Measurements from ENCODE around the gene TANGO2. TPM values are rescaled to one million over a fixed set of nuclear protein-coding genes. Genes with fewer than 3 reads are reported as not detected.

Gene TANGO2
- total and polyA plus RNA-seq, 10 of the 15 experiments (the other 5 are each of a cell fraction or from before 2014, with no cell fraction given), result 4.0 to 24.8 (median 20.9) TPM

DNA sequence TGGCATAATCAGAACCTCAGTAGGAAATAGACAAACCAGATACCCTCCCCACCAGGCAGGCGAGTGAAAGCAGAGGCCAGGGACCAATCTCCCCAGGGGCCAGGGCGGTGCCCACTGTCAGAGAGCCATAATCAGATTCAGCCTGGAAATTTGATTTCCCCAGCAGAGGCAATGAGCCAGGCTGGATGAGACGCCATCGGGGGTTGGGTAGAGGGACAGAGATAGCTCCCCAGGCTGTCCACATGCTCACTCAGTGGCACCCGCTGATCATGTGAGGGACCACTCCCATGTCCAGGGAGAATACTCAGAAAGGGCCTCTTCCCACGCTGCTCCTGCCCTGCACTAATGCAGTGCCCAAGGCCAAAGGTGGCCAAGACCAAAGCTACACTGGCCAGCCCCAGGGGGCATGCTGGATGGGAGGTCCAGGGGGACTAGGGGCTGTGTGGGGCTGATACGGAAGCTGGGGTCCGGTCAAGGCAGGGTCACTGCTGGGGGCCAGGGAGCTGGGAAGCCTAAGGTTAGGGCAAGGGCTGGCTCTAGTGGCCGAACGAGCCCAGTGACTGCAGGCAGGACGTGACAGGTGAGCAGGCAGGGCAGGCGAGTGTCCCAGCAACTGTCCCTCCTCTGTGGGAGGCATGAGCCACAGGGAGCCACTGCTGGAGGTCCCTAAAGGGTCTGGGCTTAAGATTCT lies 24.1 kb upstream of the TANGO2 start:
- Histone ChIP-seq H3K9ac (ENCODE audit: control insufficient read depth, insufficient read depth, low read length) (no peak overlapping the region), H3K9me3 (replicated peaks; ENCODE audit: control insufficient read depth, insufficient read depth, low read length) (no peaks in the 10 kb centered on the region; the same call in 2 of the 3 replicates), H3K27me3 (replicated peaks in 1 of 2; ENCODE audit: control insufficient read depth in 2 of 2, insufficient read depth in 2 of 2, low read length in 1 of 2) (peaks cover 0 to 2% of the 10 kb centered on the region in 2 experiments; a peak in 3 of 4 replicates), H3K4me2 (ENCODE audit: control insufficient read depth, insufficient read depth) (no peak overlapping the region), H3K4me3 (no peak overlapping the region), H3K4me1 (ENCODE audit: control insufficient read depth, insufficient read depth, low read length) (no peaks in the 10 kb centered on the region), H3K27ac (ENCODE audit: control insufficient read depth, insufficient read depth) (no peak overlapping the region), H3K36me3 (ENCODE audit: control insufficient read depth in 2 of 2, insufficient read depth in 2 of 2, low read length in 1 of 2) (no peaks in the 10 kb centered on the region), H4K20me1 (ENCODE audit: control insufficient read depth, insufficient read depth) (no peaks in the 10 kb centered on the region), H3K79me2 (ENCODE audit: control insufficient read depth, insufficient read depth, low read length) (no peaks in the 10 kb centered on the region), H2AFZ (ENCODE audit: control insufficient read depth, low read depth, low read length) (no peak overlapping the region)
- TF ChIP-seq NRF1 (conservative IDR thresholded peaks at IDR 0.05; ENCODE audit: low read depth, low read length) (no peak), MEF2A (IDR thresholded peaks at IDR 0.05; ENCODE audit: insufficient read depth, low read depth, low read length) (no peak), JUND (IDR thresholded peaks at IDR 0.05; ENCODE audit: low read depth, low read length) (no peak), SP1 (IDR thresholded peaks at IDR 0.05; ENCODE audit: low read depth, low read length) (no peak), ATF7 (IDR thresholded peaks at IDR 0.05; ENCODE audit: low read depth) (no peak), POLR2A (IDR thresholded peaks at IDR 0.05; ENCODE audit: low read depth, low read length) (no peak), RAD21 (IDR thresholded peaks at IDR 0.05; ENCODE audit: insufficient read depth, low read depth, low read length) (no peak), IRF4 (IDR thresholded peaks at IDR 0.05; ENCODE audit: low read depth, low read length) (no peak), CBX5 (IDR thresholded peaks at IDR 0.05; ENCODE audit: low read depth) (no peak), STAT3 (IDR thresholded peaks at IDR 0.05; ENCODE audit: low read depth, low read length) (no peak), NFIC (IDR thresholded peaks at IDR 0.05; ENCODE audit: low read depth, low read length) (no peak), WRNIP1 (IDR thresholded peaks at IDR 0.05; ENCODE audit: borderline replicate concordance, low read depth, low read length) (no peak), EP300 (IDR thresholded peaks at IDR 0.05; ENCODE audit: borderline replicate concordance in 1 of 2, control insufficient read depth in 1 of 2, low read depth in 2 of 2, low read length in 2 of 2) (no peak)
- TF ChIP-seq, protein P1, sequence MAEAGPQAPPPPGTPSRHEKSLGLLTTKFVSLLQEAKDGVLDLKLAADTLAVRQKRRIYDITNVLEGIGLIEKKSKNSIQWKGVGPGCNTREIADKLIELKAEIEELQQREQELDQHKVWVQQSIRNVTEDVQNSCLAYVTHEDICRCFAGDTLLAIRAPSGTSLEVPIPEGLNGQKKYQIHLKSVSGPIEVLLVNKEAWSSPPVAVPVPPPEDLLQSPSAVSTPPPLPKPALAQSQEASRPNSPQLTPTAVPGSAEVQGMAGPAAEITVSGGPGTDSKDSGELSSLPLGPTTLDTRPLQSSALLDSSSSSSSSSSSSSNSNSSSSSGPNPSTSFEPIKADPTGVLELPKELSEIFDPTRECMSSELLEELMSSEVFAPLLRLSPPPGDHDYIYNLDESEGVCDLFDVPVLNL (IDR thresholded peaks at IDR 0.05; ENCODE audit: low read depth, low read length), result no peak
- TF ChIP-seq, protein P2, sequence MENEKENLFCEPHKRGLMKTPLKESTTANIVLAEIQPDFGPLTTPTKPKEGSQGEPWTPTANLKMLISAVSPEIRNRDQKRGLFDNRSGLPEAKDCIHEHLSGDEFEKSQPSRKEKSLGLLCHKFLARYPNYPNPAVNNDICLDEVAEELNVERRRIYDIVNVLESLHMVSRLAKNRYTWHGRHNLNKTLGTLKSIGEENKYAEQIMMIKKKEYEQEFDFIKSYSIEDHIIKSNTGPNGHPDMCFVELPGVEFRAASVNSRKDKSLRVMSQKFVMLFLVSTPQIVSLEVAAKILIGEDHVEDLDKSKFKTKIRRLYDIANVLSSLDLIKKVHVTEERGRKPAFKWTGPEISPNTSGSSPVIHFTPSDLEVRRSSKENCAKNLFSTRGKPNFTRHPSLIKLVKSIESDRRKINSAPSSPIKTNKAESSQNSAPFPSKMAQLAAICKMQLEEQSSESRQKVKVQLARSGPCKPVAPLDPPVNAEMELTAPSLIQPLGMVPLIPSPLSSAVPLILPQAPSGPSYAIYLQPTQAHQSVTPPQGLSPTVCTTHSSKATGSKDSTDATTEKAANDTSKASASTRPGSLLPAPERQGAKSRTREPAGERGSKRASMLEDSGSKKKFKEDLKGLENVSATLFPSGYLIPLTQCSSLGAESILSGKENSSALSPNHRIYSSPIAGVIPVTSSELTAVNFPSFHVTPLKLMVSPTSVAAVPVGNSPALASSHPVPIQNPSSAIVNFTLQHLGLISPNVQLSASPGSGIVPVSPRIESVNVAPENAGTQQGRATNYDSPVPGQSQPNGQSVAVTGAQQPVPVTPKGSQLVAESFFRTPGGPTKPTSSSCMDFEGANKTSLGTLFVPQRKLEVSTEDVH (IDR thresholded peaks at IDR 0.05; ENCODE audit: low read depth, partially characterized antibody), result no peak
- TF ChIP-seq, protein P3, sequence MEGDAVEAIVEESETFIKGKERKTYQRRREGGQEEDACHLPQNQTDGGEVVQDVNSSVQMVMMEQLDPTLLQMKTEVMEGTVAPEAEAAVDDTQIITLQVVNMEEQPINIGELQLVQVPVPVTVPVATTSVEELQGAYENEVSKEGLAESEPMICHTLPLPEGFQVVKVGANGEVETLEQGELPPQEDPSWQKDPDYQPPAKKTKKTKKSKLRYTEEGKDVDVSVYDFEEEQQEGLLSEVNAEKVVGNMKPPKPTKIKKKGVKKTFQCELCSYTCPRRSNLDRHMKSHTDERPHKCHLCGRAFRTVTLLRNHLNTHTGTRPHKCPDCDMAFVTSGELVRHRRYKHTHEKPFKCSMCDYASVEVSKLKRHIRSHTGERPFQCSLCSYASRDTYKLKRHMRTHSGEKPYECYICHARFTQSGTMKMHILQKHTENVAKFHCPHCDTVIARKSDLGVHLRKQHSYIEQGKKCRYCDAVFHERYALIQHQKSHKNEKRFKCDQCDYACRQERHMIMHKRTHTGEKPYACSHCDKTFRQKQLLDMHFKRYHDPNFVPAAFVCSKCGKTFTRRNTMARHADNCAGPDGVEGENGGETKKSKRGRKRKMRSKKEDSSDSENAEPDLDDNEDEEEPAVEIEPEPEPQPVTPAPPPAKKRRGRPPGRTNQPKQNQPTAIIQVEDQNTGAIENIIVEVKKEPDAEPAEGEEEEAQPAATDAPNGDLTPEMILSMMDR (IDR thresholded peaks at IDR 0.05 in 2 of 3, conservative IDR thresholded peaks at IDR 0.05 in 1 of 3; ENCODE audit: control insufficient read depth in 2 of 3, extremely low read depth in 1 of 3, insufficient read depth in 1 of 3, low read depth in 3 of 3, low read length in 3 of 3), result no peak
- TF ChIP-seq, protein P4, sequence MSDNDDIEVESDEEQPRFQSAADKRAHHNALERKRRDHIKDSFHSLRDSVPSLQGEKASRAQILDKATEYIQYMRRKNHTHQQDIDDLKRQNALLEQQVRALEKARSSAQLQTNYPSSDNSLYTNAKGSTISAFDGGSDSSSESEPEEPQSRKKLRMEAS (IDR thresholded peaks at IDR 0.05; ENCODE audit: low read depth, low read length), result no peak
- ChIA-PET CTCF (no interaction called here), RAD21 (ENCODE audit: unreplicated experiment) (no interaction called here), POLR2A (no interaction called here), SMC1A (ENCODE audit: uncharacterized antibody, unreplicated experiment) (no interaction called here)
- BruUV-seq (replicated peaks), result no TSS peak
- intact Hi-C loops (cut with micrococcal nuclease; ENCODE audit: unreplicated experiment) (no loop called here), in situ Hi-C loops (cut with MboI) (no loop called here)
- FAIRE-seq, result no peak
- ATAC-seq, result no peak
- 37% methylated on average over 12 of the region's 12 CpGs for WGBS (ENCODE audit: insufficient coverage, insufficient replicate concordance, low lambda C conversion rate, missing lambda C conversion rate)
- no peak for DNase-seq (ENCODE audit: low read depth, low spot score)
